OCI-M1 (cell line): ENCODE measurements around the gene STK16.
A peak's percentile ranks its signal among the peaks of the same experiment; 100 is the strongest.

Experiments
- DNase-seq: peaks from one replicate; lab custom pipeline; 2025; lab: John Stamatoyannopoulos, UW

STK16 gene

GRCh38 chr2:219269362-219270054 is 24.2 kb downstream of the STK16 start:
- DNase-seq: no peak

DNA sequence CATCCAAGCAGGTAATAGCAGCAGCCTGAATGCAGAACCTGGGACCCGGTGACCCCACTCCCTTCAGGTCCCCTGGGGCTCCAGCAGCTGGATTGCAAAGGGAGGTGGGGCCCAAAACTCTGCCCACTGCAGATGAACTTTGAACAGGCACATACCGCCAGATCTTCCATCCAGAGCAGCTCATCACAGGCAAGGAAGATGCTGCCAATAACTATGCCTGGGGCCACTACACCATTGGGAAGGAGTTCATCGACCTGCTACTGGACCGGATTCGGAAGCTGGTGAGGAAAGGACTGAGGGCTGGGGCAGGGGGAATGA is 24.7 kb downstream of the STK16 start:
- DNase-seq: no peak

DNA sequence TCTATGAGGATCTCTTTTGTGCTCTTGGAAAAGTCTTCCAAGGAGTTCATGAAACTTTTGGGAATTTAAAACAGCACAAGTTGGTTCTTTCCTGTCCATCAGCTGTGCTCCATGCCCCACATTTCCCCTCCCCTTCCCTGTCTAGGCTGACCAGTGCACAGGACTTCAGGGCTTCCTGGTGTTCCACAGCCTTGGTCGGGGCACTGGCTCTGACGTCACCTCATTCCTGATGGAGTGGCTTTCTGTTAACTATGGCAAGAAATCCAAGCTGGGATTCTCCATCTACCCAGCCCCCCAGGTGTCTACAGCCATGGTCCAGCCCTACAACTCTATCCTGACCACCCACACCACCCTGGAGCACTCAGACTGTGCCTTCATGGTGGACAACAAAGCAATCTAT is 25.7 kb downstream of the STK16 start:
- DNase-seq: no peak

GRCh38 chr2:219272356-219272755 is 27.1 kb downstream of the STK16 start:
- no peak for DNase-seq

- DNase-seq: no peak
These were observed 27.7 kb downstream of the STK16 start for GRCh38 chr2:219272995-219273394.

- DNase-seq: no peak
These were observed 28.7 kb downstream of the STK16 start for GRCh38 chr2:219273937-219274336.

DNA sequence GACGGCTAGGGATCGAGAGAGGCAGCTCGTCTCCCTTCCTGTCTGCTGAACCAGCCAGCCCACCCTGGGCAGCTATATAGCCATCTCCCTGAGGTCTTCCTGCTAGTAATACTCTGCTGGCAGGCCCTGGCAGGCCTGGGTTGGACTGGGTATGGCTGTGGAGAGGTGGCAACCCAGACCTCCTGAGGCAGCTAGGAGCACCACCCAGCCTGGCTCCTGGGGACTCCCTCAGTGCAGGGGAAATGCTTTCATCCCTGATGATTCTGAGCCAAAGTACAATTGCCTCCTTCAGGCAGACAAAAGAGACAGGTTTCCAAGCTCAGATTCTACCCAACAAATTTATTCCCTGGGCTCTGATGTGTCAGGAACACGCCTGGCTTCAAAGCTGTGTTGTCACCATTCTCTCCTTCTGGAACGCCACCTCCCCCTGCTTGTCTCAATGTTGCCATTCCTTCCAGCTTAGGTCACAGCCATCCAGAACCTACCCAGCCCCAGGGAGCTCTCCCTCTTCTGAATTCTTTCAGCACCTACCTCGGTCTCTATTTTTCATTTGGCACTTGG is 29.2 kb downstream of the STK16 start:
- DNase-seq: no peak

- peak; percentile 89 for DNase-seq
These were observed 32.7 kb downstream of the STK16 start for GRCh38 chr2:219277703-219278654.

- DNase-seq: no peak
These were observed 33.4 kb downstream of the STK16 start for GRCh38 chr2:219278655-219279150.

- peak; percentile 100 for DNase-seq
These were observed 34.1 kb downstream of the STK16 start, which contains the start of gene DNAJB2 for GRCh38 chr2:219279151-219279915. Gene DNAJB2 (plus strand): TSS chr2:219279366. CDS start chr2:219279834, 468 bp downstream.

- DNase-seq: no peak
These were observed 34.7 kb downstream of the STK16 start for GRCh38 chr2:219279916-219280516.

GRCh38 chr2:219280651-219281050 is 35.4 kb downstream of the STK16 start:
- no peak for DNase-seq

- no peak for DNase-seq
These were observed 36.3 kb downstream of the STK16 start for GRCh38 chr2:219281588-219281987.

GRCh38 chr2:219282375-219282774 is 37.1 kb downstream of the STK16 start:
- no peak for DNase-seq

GRCh38 chr2:219282943-219283581 is 37.8 kb downstream of the STK16 start:
- DNase-seq: no peak

GRCh38 chr2:219284501-219285372 is 39.5 kb downstream of the STK16 start:
- no peak for DNase-seq

DNA sequence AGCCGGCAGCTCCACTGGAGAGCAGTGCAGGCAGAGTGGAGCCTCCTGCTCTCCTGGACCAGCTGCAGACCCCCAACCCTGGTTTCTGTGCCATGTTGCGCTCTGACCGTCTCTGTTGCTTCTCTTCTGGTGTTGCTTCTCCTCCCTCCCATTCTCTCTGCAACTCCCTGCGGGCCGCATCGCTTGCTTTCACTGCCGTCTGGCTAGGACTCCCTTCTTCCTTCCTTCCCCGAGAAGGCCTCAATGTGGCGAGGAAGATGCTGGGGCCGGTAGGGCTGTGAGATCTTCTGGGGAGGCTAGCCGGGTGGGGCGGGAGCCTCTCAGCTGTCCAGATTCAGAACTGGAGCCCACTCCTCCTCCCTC is 40.1 kb downstream of the STK16 start:
- DNase-seq: no peak

- peak; percentile 30 for DNase-seq
These were observed 40.7 kb downstream of the STK16 start for GRCh38 chr2:219285894-219286425.

DNA sequence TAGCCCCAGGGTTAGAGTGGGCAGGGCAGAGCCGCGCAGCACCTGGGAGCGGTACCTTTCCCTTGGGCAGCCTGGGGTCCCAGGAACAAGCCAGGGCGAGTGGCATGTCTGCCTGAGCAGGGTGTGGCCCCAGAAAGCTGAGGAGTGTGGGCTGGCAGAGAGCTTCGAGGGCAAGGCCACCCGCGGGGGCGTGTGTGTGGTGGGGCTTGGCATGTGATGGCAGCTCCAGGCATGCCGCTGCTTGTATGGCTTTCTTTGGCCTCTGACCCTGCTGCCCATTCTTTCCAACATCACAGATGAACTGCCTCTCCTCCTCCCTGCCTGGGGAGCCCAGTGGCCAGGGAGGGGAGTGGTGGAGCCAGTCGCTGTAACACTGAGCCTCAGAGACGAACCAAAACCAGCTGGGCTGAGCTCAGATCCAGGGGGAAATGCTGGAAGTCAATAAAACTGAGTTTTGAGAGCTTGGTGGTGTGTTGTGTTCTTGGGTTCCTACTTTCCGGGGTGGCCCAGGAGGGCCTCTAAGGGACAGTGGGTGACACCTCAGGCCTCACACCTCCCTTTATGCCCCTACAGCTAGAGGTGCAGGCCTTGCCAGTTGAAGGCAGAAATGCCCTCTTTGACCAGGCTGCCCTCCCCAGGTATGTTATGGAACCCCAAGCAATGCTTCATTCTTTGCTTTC is 41.3 kb downstream of the STK16 start:
- no peak for DNase-seq
